ENCODE measurements around the gene STAMBP. TPM values are rescaled to one million over a fixed set of nuclear protein-coding genes. Genes with fewer than 3 reads are reported as not detected.
"Not testable (repeated sequence)": the region's sequence is repeated elsewhere in the genome, so short reads cannot be mapped to it uniquely, and the experiment has no call there.

STAMBP gene
- total RNA-seq, 5 donors from 2014 or later (not counting 1 experiment from before 2014, with no cell fraction given), result 21.6 to 32.5 (median 28.9) TPM

- Mint-ChIP-seq H3K27ac (no peak overlapping the region), H3K4me3 (no peak overlapping the region), H3K9me3 (no peaks in the 10 kb centered on the region), H3K4me1 (no peaks in the 10 kb centered on the region), H3K36me3 (peaks cover 76% of the 10 kb centered on the region), H3K27me3 (no peaks in the 10 kb centered on the region)
- DNase-seq, result no peak
- Histone ChIP-seq H3K9me3 (no peaks in the 10 kb centered on the region), H3K27me3 (replicated peaks in 1 of 2; ENCODE audit: control insufficient read depth in 2 of 2, extremely low read depth in 1 of 2, insufficient read depth in 2 of 2, low read length in 1 of 2) (no peaks in the 10 kb centered on the region), H3K4me3 (ENCODE audit: control insufficient read depth in 1 of 2, extremely low read depth in 1 of 2, low read length in 1 of 2) (no peak overlapping the region), H3K36me3 (ENCODE audit: control insufficient read depth in 2 of 2, extremely low read depth in 1 of 2, insufficient read depth in 1 of 2, low read length in 1 of 2) (peaks cover 22 to 75% of the 10 kb centered on the region in 2 donors), H3K27ac (ENCODE audit: low read length) (no peak overlapping the region), H3K4me1 (ENCODE audit: control insufficient read depth in 1 of 2, extremely low read depth in 1 of 2, insufficient read depth in 2 of 2, low read length in 2 of 2) (no peaks in the 10 kb centered on the region)
- WGBS (ENCODE audit: insufficient coverage), result no CpG with 5 or more reads among the region's 6 CpGs
- POLR2A ChIA-PET, result no interaction called here
- ATAC-seq (replicated peaks in 1 of 4), result no peak
- CTCF ChIA-PET, result no interaction called here
Observed at GRCh38 chr2:73859721-73860586, 31.2 kb downstream of the STAMBP start.

- H3K27me3 ChIP-seq (replicated peaks in 1 of 2; ENCODE audit: control insufficient read depth in 2 of 2, extremely low read depth in 1 of 2, insufficient read depth in 2 of 2, low read length in 1 of 2), result no peaks in the 10 kb centered on the region
- ATAC-seq (replicated peaks in 1 of 4) (no peak), DNase-seq (no peak)
- no peaks in the 10 kb centered on the region for H3K9me3 Mint-ChIP-seq
- WGBS (ENCODE audit: insufficient coverage), result 100% methylated on average over 1 of the region's 2 CpGs
- H3K4me3 ChIP-seq (ENCODE audit: control insufficient read depth in 1 of 2, extremely low read depth in 1 of 2, low read length in 1 of 2), result no peak overlapping the region
- H3K4me3 Mint-ChIP-seq, result no peak overlapping the region
- H3K27me3 Mint-ChIP-seq, result no peaks in the 10 kb centered on the region
- H3K27ac ChIP-seq (ENCODE audit: low read length), result no peak overlapping the region
- peaks cover 18 to 72% of the 10 kb centered on the region in 2 donors for H3K36me3 ChIP-seq (ENCODE audit: control insufficient read depth in 2 of 2, extremely low read depth in 1 of 2, insufficient read depth in 1 of 2, low read length in 1 of 2)
- H3K27ac Mint-ChIP-seq, result no peak overlapping the region
- peaks cover 68% of the 10 kb centered on the region for H3K36me3 Mint-ChIP-seq
- H3K9me3 ChIP-seq, result no peaks in the 10 kb centered on the region
- no peaks in the 10 kb centered on the region for H3K4me1 Mint-ChIP-seq
- CTCF ChIA-PET, result interaction anchor here in 1 of 2 donors (0.6 kb wide), 1 partner anchor 296 kb away, joined by 3 read pairs; no protein-coding TSS in a partner anchor
- no peaks in the 10 kb centered on the region for H3K4me1 ChIP-seq (ENCODE audit: control insufficient read depth in 1 of 2, extremely low read depth in 1 of 2, insufficient read depth in 2 of 2, low read length in 2 of 2)
- POLR2A ChIA-PET, result interaction anchor here in 1 of 2 donors (0.6 kb wide), 1 partner anchor 24 kb away, joined by 3 read pairs; no protein-coding TSS in a partner anchor
Observed at GRCh38 chr2:73862987-73863386, 34.2 kb downstream of the STAMBP start.

- H3K27ac ChIP-seq (ENCODE audit: low read length), result no peak overlapping the region
- no peak for DNase-seq
- Mint-ChIP-seq H3K4me1 (no peaks in the 10 kb centered on the region), H3K27me3 (no peaks in the 10 kb centered on the region), H3K27ac (no peak overlapping the region), H3K9me3 (no peaks in the 10 kb centered on the region), H3K36me3 (peaks cover 44% of the 10 kb centered on the region), H3K4me3 (no peak overlapping the region)
- H3K27me3 ChIP-seq (replicated peaks in 1 of 2; ENCODE audit: control insufficient read depth in 2 of 2, extremely low read depth in 1 of 2, insufficient read depth in 2 of 2, low read length in 1 of 2), result no peaks in the 10 kb centered on the region
- H3K36me3 ChIP-seq (ENCODE audit: control insufficient read depth in 2 of 2, extremely low read depth in 1 of 2, insufficient read depth in 1 of 2, low read length in 1 of 2), result peaks cover 15 to 31% of the 10 kb centered on the region in 2 donors
- H3K9me3 ChIP-seq, result no peaks in the 10 kb centered on the region
- no peaks in the 10 kb centered on the region for H3K4me1 ChIP-seq (ENCODE audit: control insufficient read depth in 1 of 2, extremely low read depth in 1 of 2, insufficient read depth in 2 of 2, low read length in 2 of 2)
- ChIA-PET POLR2A (no interaction called here), CTCF (interaction anchor here in 1 of 2 donors (0.9 kb wide), 1 partner anchor 10 kb away, joined by 3 read pairs; no protein-coding TSS in a partner anchor)
- 100% methylated on average over 1 of the region's 9 CpGs for WGBS (ENCODE audit: insufficient coverage)
- H3K4me3 ChIP-seq (ENCODE audit: control insufficient read depth in 1 of 2, extremely low read depth in 1 of 2, low read length in 1 of 2), result no peak overlapping the region
- ATAC-seq (replicated peaks in 1 of 4), result no peak
Observed at GRCh38 chr2:73868204-73868978, 39.6 kb downstream of the STAMBP start.

GRCh38 chr2:73870084-73870483 lies 41.3 kb downstream of the STAMBP start:
- Mint-ChIP-seq H3K4me1 (no peaks in the 10 kb centered on the region), H3K27ac (no peak overlapping the region), H3K9me3 (no peaks in the 10 kb centered on the region), H3K27me3 (no peaks in the 10 kb centered on the region), H3K4me3 (no peak overlapping the region), H3K36me3 (peaks cover 29% of the 10 kb centered on the region)
- WGBS (ENCODE audit: insufficient coverage), result 93% methylated on average over 4 of the region's 4 CpGs
- POLR2A ChIA-PET, result no interaction called here
- DNase-seq, result no peak
- Histone ChIP-seq H3K27ac (ENCODE audit: low read length) (no peak overlapping the region), H3K9me3 (no peaks in the 10 kb centered on the region), H3K4me3 (ENCODE audit: control insufficient read depth in 1 of 2, extremely low read depth in 1 of 2, low read length in 1 of 2) (no peak overlapping the region), H3K27me3 (replicated peaks in 1 of 2; ENCODE audit: control insufficient read depth in 2 of 2, extremely low read depth in 1 of 2, insufficient read depth in 2 of 2, low read length in 1 of 2) (no peaks in the 10 kb centered on the region), H3K4me1 (ENCODE audit: control insufficient read depth in 1 of 2, extremely low read depth in 1 of 2, insufficient read depth in 2 of 2, low read length in 2 of 2) (no peaks in the 10 kb centered on the region), H3K36me3 (ENCODE audit: control insufficient read depth in 2 of 2, extremely low read depth in 1 of 2, insufficient read depth in 1 of 2, low read length in 1 of 2) (peaks cover 9 to 16% of the 10 kb centered on the region in 2 donors)
- ATAC-seq (replicated peaks in 1 of 4), result no peak
- CTCF ChIA-PET, result no interaction called here

- no peaks in the 10 kb centered on the region for H3K9me3 ChIP-seq
- POLR2A ChIA-PET, result no interaction called here
- Mint-ChIP-seq H3K36me3 (peaks cover 5% of the 10 kb centered on the region), H3K27me3 (no peaks in the 10 kb centered on the region), H3K27ac (no peak overlapping the region), H3K9me3 (no peaks in the 10 kb centered on the region), H3K4me1 (no peaks in the 10 kb centered on the region), H3K4me3 (no peak overlapping the region)
- ATAC-seq (replicated peaks in 1 of 4) (no peak), DNase-seq (no peak)
- 70% methylated on average over 4 of the region's 9 CpGs for WGBS (ENCODE audit: insufficient coverage)
- H3K36me3 ChIP-seq (ENCODE audit: control insufficient read depth in 2 of 2, extremely low read depth in 1 of 2, insufficient read depth in 1 of 2, low read length in 1 of 2), result peaks cover 0 to 2% of the 10 kb centered on the region in 2 donors
- CTCF ChIA-PET, result no interaction called here
- H3K4me3 ChIP-seq (ENCODE audit: control insufficient read depth in 1 of 2, extremely low read depth in 1 of 2, low read length in 1 of 2), result no peak overlapping the region
- H3K27ac ChIP-seq (ENCODE audit: low read length), result no peak overlapping the region
- H3K27me3 ChIP-seq (replicated peaks in 1 of 2; ENCODE audit: control insufficient read depth in 2 of 2, extremely low read depth in 1 of 2, insufficient read depth in 2 of 2, low read length in 1 of 2), result no peaks in the 10 kb centered on the region
- no peaks in the 10 kb centered on the region for H3K4me1 ChIP-seq (ENCODE audit: control insufficient read depth in 1 of 2, extremely low read depth in 1 of 2, insufficient read depth in 2 of 2, low read length in 2 of 2)
Observed at GRCh38 chr2:73877071-73877802, 48.5 kb downstream of the STAMBP start.

GRCh38 chr2:73877984-73878383 lies 49.2 kb downstream of the STAMBP start:
- H3K9me3 ChIP-seq; H3K9me3 Mint-ChIP-seq; H3K4me3 Mint-ChIP-seq; CTCF ChIA-PET; H3K36me3 ChIP-seq (ENCODE audit: control insufficient read depth in 2 of 2, extremely low read depth in 1 of 2, insufficient read depth in 1 of 2, low read length in 1 of 2); H3K4me3 ChIP-seq (ENCODE audit: control insufficient read depth in 1 of 2, extremely low read depth in 1 of 2, low read length in 1 of 2); DNase-seq; H3K4me1 Mint-ChIP-seq; H3K27me3 Mint-ChIP-seq; H3K36me3 Mint-ChIP-seq; ATAC-seq (replicated peaks in 1 of 4); H3K27ac ChIP-seq (ENCODE audit: low read length); H3K27ac Mint-ChIP-seq; H3K27me3 ChIP-seq (replicated peaks in 1 of 2; ENCODE audit: control insufficient read depth in 2 of 2, extremely low read depth in 1 of 2, insufficient read depth in 2 of 2, low read length in 1 of 2); H3K4me1 ChIP-seq (ENCODE audit: control insufficient read depth in 1 of 2, extremely low read depth in 1 of 2, insufficient read depth in 2 of 2, low read length in 2 of 2); POLR2A ChIA-PET: not testable (repeated sequence)
- 100% methylated on average over 3 of the region's 5 CpGs for WGBS (ENCODE audit: insufficient coverage)

All from T-cell (primary cell).